ENCODE data around the gene PIEZO2.

The PIEZO2 gene

DNA sequence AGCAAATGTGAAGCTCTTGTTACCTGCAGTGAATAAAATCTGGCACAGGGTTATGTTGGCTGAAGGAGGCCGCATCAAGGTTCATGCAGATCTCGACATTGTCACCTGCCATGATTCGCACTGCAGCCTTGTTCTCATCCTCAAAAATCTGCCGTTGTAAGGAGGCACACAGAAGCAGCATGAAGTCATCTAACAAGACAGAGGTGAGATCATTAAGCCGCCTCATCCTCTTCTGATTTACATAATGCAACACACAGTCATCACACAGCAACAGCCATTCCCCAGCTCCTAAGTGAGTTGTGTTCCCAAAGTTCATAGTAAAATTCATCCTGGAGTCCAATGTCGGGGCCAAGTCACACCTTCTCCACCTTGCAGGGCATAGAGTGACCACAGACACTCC is 391.4 kb downstream of the PIEZO2 start:
- H3K9me3 ChIP-seq (ENCODE audit: insufficient read depth, low read length) = no peaks in the 10 kb centered on the region
- TF ChIP-seq, protein P1, sequence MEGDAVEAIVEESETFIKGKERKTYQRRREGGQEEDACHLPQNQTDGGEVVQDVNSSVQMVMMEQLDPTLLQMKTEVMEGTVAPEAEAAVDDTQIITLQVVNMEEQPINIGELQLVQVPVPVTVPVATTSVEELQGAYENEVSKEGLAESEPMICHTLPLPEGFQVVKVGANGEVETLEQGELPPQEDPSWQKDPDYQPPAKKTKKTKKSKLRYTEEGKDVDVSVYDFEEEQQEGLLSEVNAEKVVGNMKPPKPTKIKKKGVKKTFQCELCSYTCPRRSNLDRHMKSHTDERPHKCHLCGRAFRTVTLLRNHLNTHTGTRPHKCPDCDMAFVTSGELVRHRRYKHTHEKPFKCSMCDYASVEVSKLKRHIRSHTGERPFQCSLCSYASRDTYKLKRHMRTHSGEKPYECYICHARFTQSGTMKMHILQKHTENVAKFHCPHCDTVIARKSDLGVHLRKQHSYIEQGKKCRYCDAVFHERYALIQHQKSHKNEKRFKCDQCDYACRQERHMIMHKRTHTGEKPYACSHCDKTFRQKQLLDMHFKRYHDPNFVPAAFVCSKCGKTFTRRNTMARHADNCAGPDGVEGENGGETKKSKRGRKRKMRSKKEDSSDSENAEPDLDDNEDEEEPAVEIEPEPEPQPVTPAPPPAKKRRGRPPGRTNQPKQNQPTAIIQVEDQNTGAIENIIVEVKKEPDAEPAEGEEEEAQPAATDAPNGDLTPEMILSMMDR (IDR thresholded peaks at IDR 0.05; ENCODE audit: insufficient read depth, low read length, poor library complexity, severe bottlenecking) = no peak
- H2AFZ ChIP-seq (ENCODE audit: low read depth, low read length, severe bottlenecking) = no peak overlapping the region
- no peaks in the 10 kb centered on the region for H3K36me3 ChIP-seq (ENCODE audit: low read length)
- H3K4me2 ChIP-seq (ENCODE audit: low read depth, low read length, poor library complexity, severe bottlenecking) = no peak overlapping the region
- no peaks in the 10 kb centered on the region for H3F3A ChIP-seq (ENCODE audit: insufficient read depth)
- H3K4me3 ChIP-seq (ENCODE audit: insufficient read depth, low read length, poor library complexity, severe bottlenecking) = no peak overlapping the region
- H3K27me3 ChIP-seq (ENCODE audit: low read length) = no peaks in the 10 kb centered on the region
- no peaks in the 10 kb centered on the region for H3K79me2 ChIP-seq (ENCODE audit: insufficient read depth, low read length)
- H3K9ac ChIP-seq (ENCODE audit: low read length) = no peak overlapping the region
- H4K20me1 ChIP-seq (ENCODE audit: low read depth, low read length) = no peaks in the 10 kb centered on the region
- H3K27ac ChIP-seq (ENCODE audit: low read depth, low read length) = no peak overlapping the region
- H3K9me2 ChIP-seq (replicated peaks; ENCODE audit: insufficient read depth, low read length) = no peaks in the 10 kb centered on the region

DNA sequence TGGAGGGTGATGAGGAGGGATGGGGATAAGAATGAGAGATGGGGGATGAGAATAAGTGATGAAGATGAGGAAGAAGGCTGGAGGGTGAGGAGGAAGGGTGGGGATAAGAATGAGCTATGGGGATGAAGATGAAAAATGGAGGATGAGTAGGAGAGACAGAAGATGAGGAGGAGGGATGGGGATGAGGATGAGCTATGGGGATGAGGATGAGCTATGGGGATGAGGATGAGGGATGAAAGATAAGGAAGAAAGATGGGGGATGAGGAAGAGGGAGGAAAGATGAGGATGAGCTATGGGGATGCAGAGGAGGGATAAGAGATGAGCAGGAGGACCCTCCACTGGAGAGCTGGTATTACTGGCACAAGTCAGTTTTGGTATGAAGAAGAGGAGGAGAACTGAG is 392.0 kb downstream of the PIEZO2 start:
- TF ChIP-seq, protein P1 (IDR thresholded peaks at IDR 0.05; ENCODE audit: insufficient read depth, low read length, poor library complexity, severe bottlenecking) = no peak
- no peak for TF ChIP-seq EZH2phosphoT487 (conservative IDR thresholded peaks at IDR 0.05; ENCODE audit: low read length)
- H2AFZ ChIP-seq (ENCODE audit: low read depth, low read length, severe bottlenecking) = no peak overlapping the region
- H3K4me3 ChIP-seq (ENCODE audit: insufficient read depth, low read length, poor library complexity, severe bottlenecking) = no peak overlapping the region
- no peaks in the 10 kb centered on the region for H3F3A ChIP-seq (ENCODE audit: insufficient read depth)
- no peaks in the 10 kb centered on the region for H3K79me2 ChIP-seq (ENCODE audit: insufficient read depth, low read length)
- H3K9ac ChIP-seq (ENCODE audit: low read length) = no peak overlapping the region
- no peaks in the 10 kb centered on the region for H3K9me2 ChIP-seq (replicated peaks; ENCODE audit: insufficient read depth, low read length)
- H3K4me2 ChIP-seq (ENCODE audit: low read depth, low read length, poor library complexity, severe bottlenecking) = no peak overlapping the region
- no peaks in the 10 kb centered on the region for H4K20me1 ChIP-seq (ENCODE audit: low read depth, low read length)
- no peaks in the 10 kb centered on the region for H3K36me3 ChIP-seq (ENCODE audit: low read length)
- no peaks in the 10 kb centered on the region for H3K27me3 ChIP-seq (ENCODE audit: low read length)
- H3K27ac ChIP-seq (ENCODE audit: low read depth, low read length) = no peak overlapping the region
- no peaks in the 10 kb centered on the region for H3K9me3 ChIP-seq (ENCODE audit: insufficient read depth, low read length)

DNA sequence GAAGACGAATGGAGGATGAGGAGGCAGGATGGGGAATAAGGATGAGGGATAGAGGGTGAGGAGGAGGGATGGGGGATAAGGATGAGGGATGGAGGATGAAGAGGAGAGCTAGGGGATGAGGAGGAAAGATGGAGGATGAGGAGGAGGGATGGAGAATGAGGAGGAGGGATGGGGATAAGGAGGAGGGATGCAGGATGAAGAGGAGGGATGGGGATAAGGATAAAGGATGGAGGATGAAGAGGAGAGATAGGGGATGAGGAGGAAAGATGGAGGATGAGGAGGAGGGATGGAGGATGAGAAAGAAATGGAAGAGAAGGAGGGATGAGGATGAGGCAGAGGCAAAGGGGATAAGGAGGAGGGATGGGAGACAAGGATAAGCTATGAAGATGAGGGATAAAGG is 393.5 kb downstream of the PIEZO2 start:
- no peaks in the 10 kb centered on the region for H3K27me3 ChIP-seq (ENCODE audit: low read length)
- H3K79me2 ChIP-seq (ENCODE audit: insufficient read depth, low read length) = no peaks in the 10 kb centered on the region

More for the DNA sequence above, 393.5 kb downstream of the PIEZO2 start:
- Histone ChIP-seq H3K9me3 (ENCODE audit: insufficient read depth, low read length) (no peaks in the 10 kb centered on the region), H3K27ac (ENCODE audit: low read depth, low read length) (no peak overlapping the region), H4K20me1 (ENCODE audit: low read depth, low read length) (no peaks in the 10 kb centered on the region), H3K36me3 (ENCODE audit: low read length) (no peaks in the 10 kb centered on the region), H3K4me3 (ENCODE audit: insufficient read depth, low read length, poor library complexity, severe bottlenecking) (no peak overlapping the region), H2AFZ (ENCODE audit: low read depth, low read length, severe bottlenecking) (no peak overlapping the region), H3F3A (ENCODE audit: insufficient read depth) (no peaks in the 10 kb centered on the region), H3K9ac (ENCODE audit: low read length) (no peak overlapping the region), H3K4me2 (ENCODE audit: low read depth, low read length, poor library complexity, severe bottlenecking) (no peak overlapping the region), H3K9me2 (replicated peaks; ENCODE audit: insufficient read depth, low read length) (no peaks in the 10 kb centered on the region)
- TF ChIP-seq, protein P1 (IDR thresholded peaks at IDR 0.05; ENCODE audit: insufficient read depth, low read length, poor library complexity, severe bottlenecking) = no peak
- TF ChIP-seq EZH2phosphoT487 (conservative IDR thresholded peaks at IDR 0.05; ENCODE audit: low read length) = no peak

All from SU-DHL-6 (cell line).